ENCODE results near the gene NTM.

The NTM gene

GRCh38 chr11:132046288-132046865 lies 676.0 kb downstream of the NTM start:
- no peak for DNase-seq (ENCODE audit: low spot score)
- no peaks in the 10 kb centered on the region for H3K27me3 Mint-ChIP-seq (ENCODE audit: low read depth)
- no peak overlapping the region for H3K4me3 Mint-ChIP-seq
- H3K27ac Mint-ChIP-seq: no peak overlapping the region
- no peaks in the 10 kb centered on the region for H3K9me3 Mint-ChIP-seq
- H3K36me3 Mint-ChIP-seq (ENCODE audit: low read depth): no peaks in the 10 kb centered on the region
- no peaks in the 10 kb centered on the region for H3K4me1 Mint-ChIP-seq (ENCODE audit: low read depth)

DNA sequence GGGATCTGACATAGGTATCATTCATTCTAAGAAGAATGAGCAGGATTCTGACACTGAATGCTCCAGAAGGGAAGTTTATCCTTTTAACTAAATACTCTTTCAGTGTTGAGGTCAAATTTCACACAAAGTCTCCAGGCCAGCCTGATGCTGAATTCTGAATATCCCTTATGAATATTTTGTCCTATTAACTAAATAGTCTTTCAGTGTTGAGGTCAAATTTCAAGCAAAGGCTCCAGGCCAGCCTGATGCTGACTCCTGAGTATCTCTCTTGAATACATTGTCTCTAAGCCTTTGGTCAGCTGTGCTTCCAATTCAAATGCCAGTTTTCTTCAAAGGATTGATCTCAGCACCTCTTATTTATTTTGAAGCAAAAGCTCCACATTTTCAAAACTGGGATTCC lies 676.8 kb downstream of the NTM start:
- DNase-seq (ENCODE audit: low spot score): no peak
- Mint-ChIP-seq H3K4me3 (no peak overlapping the region), H3K9me3 (no peaks in the 10 kb centered on the region), H3K36me3 (ENCODE audit: low read depth) (no peaks in the 10 kb centered on the region), H3K4me1 (ENCODE audit: low read depth) (no peaks in the 10 kb centered on the region), H3K27ac (no peak overlapping the region), H3K27me3 (ENCODE audit: low read depth) (no peaks in the 10 kb centered on the region)

DNA sequence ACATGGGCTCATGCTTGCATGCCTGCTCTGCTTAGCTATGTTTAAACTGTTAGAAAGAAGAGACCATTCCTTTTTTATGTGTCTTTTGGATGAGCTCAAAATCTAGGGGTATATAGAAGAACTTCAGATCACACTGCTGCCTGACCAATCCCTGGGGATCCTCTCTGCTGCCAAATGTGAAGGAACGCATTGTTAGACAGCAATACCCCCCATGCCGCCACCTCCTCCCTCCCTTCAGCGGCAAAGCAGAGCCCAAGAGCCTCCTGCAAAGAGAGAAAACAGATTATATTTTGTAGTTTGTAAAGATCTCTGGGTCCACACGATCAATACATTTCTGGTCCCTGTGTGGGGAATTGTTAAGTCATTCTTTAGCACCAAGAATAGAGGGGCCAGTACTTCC lies 677.6 kb downstream of the NTM start:
- H3K27me3 Mint-ChIP-seq (ENCODE audit: low read depth): no peaks in the 10 kb centered on the region
- H3K36me3 Mint-ChIP-seq (ENCODE audit: low read depth): no peaks in the 10 kb centered on the region
- DNase-seq (ENCODE audit: low spot score): no peak
- H3K27ac Mint-ChIP-seq: no peak overlapping the region
- H3K9me3 Mint-ChIP-seq: no peaks in the 10 kb centered on the region
- no peaks in the 10 kb centered on the region for H3K4me1 Mint-ChIP-seq (ENCODE audit: low read depth)
- no peak overlapping the region for H3K4me3 Mint-ChIP-seq

DNA sequence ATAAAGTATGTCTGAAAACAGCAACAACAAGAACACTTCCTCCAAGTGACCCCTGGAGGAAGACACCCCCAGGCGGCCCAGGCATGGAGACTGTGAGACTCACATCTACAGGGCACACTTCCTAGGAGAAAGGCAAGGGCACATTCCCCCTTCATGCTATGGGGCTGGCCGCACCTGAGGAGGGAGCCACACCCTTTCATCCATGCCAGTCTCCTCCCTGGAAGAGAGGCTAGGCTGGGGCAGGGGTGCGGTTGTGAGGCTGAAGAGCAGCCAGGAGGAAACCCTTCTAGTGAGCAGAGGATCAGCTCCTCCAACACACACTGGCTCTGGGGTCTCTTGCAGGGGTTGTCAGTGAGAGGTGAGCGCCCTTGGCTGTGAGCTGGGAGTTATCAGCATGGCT lies 678.8 kb downstream of the NTM start:
- no peak for DNase-seq (ENCODE audit: low spot score)
- no peaks in the 10 kb centered on the region for H3K36me3 Mint-ChIP-seq (ENCODE audit: low read depth)
- H3K9me3 Mint-ChIP-seq: no peaks in the 10 kb centered on the region
- H3K27ac Mint-ChIP-seq: no peak overlapping the region
- H3K4me1 Mint-ChIP-seq (ENCODE audit: low read depth): no peaks in the 10 kb centered on the region
- H3K4me3 Mint-ChIP-seq: no peak overlapping the region
- H3K27me3 Mint-ChIP-seq (ENCODE audit: low read depth): no peaks in the 10 kb centered on the region

DNA sequence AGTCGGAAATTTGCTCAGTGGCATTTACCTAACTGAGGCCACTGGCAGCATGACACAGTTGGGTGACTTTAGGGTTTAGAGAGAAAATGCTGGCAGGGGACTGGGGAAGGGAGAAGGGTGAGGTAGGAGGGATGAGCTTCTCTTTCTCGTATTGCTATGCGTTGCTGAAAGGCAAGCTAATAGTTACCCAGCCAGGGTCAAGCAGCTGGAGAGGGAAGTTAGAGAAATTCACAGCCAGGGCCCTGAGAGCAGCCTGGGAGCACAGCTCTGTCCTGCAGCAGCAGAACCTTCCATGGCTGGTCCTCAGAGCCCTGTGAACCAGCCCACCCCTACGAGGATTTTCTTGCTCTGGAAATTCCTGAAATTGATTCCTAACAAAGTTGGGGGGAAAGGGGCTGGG lies 679.6 kb downstream of the NTM start:
- no peaks in the 10 kb centered on the region for H3K27me3 Mint-ChIP-seq (ENCODE audit: low read depth)
- no peak for DNase-seq (ENCODE audit: low spot score)
- H3K36me3 Mint-ChIP-seq (ENCODE audit: low read depth): no peaks in the 10 kb centered on the region
- H3K9me3 Mint-ChIP-seq: no peaks in the 10 kb centered on the region
- no peak overlapping the region for H3K4me3 Mint-ChIP-seq
- no peaks in the 10 kb centered on the region for H3K4me1 Mint-ChIP-seq (ENCODE audit: low read depth)
- no peak overlapping the region for H3K27ac Mint-ChIP-seq

GRCh38 chr11:132050577-132051165 lies 680.3 kb downstream of the NTM start:
- no peak for DNase-seq (ENCODE audit: low spot score)
- H3K36me3 Mint-ChIP-seq (ENCODE audit: low read depth): no peaks in the 10 kb centered on the region
- H3K9me3 Mint-ChIP-seq: no peaks in the 10 kb centered on the region
- no peaks in the 10 kb centered on the region for H3K4me1 Mint-ChIP-seq (ENCODE audit: low read depth)
- H3K27me3 Mint-ChIP-seq (ENCODE audit: low read depth): no peaks in the 10 kb centered on the region
- no peak overlapping the region for H3K27ac Mint-ChIP-seq
- H3K4me3 Mint-ChIP-seq: no peak overlapping the region

GRCh38 chr11:132051704-132052103 lies 681.3 kb downstream of the NTM start:
- no peak for DNase-seq (ENCODE audit: low spot score)
- Mint-ChIP-seq H3K27me3 (ENCODE audit: low read depth) (no peaks in the 10 kb centered on the region), H3K9me3 (no peaks in the 10 kb centered on the region), H3K4me3 (no peak overlapping the region), H3K27ac (no peak overlapping the region), H3K36me3 (ENCODE audit: low read depth) (no peaks in the 10 kb centered on the region), H3K4me1 (ENCODE audit: low read depth) (no peaks in the 10 kb centered on the region)

DNA sequence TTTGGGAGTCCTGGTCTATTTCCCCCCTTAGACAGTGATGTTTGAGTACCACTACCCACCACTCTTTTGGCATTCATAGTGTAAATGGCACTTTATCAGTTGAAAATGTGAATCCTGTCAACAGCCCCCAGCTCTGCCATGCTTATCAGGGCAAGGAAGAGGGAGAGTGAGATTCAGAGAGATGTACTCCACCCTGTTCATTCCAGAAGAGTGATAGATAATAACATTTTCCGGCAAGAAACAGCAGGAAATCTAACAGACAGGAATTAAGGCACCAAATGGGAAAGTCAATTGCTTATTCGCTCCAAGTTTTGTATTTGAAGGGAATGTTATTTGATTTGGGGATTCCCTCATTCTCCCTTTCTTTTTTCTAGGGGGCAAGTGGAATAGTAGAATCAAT lies 681.9 kb downstream of the NTM start:
- Mint-ChIP-seq H3K4me3 (no peak overlapping the region), H3K27me3 (ENCODE audit: low read depth) (no peaks in the 10 kb centered on the region), H3K27ac (no peak overlapping the region), H3K4me1 (ENCODE audit: low read depth) (no peaks in the 10 kb centered on the region), H3K9me3 (no peaks in the 10 kb centered on the region), H3K36me3 (ENCODE audit: low read depth) (no peaks in the 10 kb centered on the region)
- no peak for DNase-seq (ENCODE audit: low spot score)

GRCh38 chr11:132052904-132053303 lies 682.5 kb downstream of the NTM start:
- H3K4me3 Mint-ChIP-seq: no peak overlapping the region
- no peak for DNase-seq (ENCODE audit: low spot score)
- H3K36me3 Mint-ChIP-seq (ENCODE audit: low read depth): no peaks in the 10 kb centered on the region
- no peak overlapping the region for H3K27ac Mint-ChIP-seq
- no peaks in the 10 kb centered on the region for H3K4me1 Mint-ChIP-seq (ENCODE audit: low read depth)
- no peaks in the 10 kb centered on the region for H3K9me3 Mint-ChIP-seq
- H3K27me3 Mint-ChIP-seq (ENCODE audit: low read depth): no peaks in the 10 kb centered on the region

- no peak overlapping the region for H3K27ac Mint-ChIP-seq
- H3K27me3 Mint-ChIP-seq (ENCODE audit: low read depth): no peaks in the 10 kb centered on the region
- no peaks in the 10 kb centered on the region for H3K36me3 Mint-ChIP-seq (ENCODE audit: low read depth)
- H3K4me1 Mint-ChIP-seq (ENCODE audit: low read depth): no peaks in the 10 kb centered on the region
- no peak overlapping the region for H3K4me3 Mint-ChIP-seq
- no peaks in the 10 kb centered on the region for H3K9me3 Mint-ChIP-seq
- no peak for DNase-seq (ENCODE audit: low spot score)
These were observed 684.4 kb downstream of the NTM start for GRCh38 chr11:132054822-132055221.

DNA sequence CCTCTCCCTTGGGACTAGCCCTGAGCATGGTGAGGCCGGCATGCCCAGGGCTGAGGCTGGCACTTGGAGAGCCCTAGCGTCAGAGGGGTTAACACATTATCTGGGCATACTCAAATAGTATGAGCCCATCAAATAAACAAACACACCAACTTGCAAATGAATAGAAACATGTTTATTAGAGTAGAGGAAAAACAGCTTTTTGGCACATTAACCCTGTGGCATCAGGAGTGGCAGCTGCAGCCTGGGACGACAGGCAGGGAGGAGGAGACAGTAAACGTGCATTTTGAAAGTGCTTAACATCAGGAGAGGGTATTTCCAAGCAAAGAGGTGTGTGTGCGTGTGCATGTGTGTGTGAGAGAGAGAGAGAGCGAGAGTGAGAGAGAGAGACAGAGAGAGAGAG lies 684.9 kb downstream of the NTM start:
- H3K9me3 Mint-ChIP-seq: no peaks in the 10 kb centered on the region
- H3K4me3 Mint-ChIP-seq: no peak overlapping the region
- no peaks in the 10 kb centered on the region for H3K36me3 Mint-ChIP-seq (ENCODE audit: low read depth)
- no peaks in the 10 kb centered on the region for H3K4me1 Mint-ChIP-seq (ENCODE audit: low read depth)
- no peaks in the 10 kb centered on the region for H3K27me3 Mint-ChIP-seq (ENCODE audit: low read depth)
- no peak for DNase-seq (ENCODE audit: low spot score)
- H3K27ac Mint-ChIP-seq: no peak overlapping the region

DNA sequence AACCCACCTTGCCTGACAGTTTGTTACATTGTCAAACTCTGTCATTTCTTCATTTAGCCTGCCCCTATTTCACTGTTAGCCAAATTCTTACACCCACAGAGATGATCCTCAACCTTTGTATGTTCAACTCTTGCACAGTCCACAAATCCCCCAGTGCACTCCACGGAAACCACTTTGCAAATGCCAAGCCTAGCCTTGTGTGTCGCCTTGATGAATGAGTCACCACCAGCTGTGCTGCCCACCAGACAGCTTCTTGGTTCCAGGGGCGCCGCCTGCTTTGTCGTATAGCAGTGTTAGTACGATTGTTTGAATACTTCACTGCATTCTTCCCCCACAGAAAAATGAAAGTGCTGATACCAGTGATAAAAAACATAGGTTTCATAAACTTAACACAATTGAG lies 686.3 kb downstream of the NTM start:
- DNase-seq (ENCODE audit: low spot score): no peak
- Mint-ChIP-seq H3K4me3 (no peak overlapping the region), H3K27me3 (ENCODE audit: low read depth) (no peaks in the 10 kb centered on the region), H3K36me3 (ENCODE audit: low read depth) (no peaks in the 10 kb centered on the region), H3K9me3 (no peaks in the 10 kb centered on the region), H3K4me1 (ENCODE audit: low read depth) (no peaks in the 10 kb centered on the region), H3K27ac (no peak overlapping the region)

DNA sequence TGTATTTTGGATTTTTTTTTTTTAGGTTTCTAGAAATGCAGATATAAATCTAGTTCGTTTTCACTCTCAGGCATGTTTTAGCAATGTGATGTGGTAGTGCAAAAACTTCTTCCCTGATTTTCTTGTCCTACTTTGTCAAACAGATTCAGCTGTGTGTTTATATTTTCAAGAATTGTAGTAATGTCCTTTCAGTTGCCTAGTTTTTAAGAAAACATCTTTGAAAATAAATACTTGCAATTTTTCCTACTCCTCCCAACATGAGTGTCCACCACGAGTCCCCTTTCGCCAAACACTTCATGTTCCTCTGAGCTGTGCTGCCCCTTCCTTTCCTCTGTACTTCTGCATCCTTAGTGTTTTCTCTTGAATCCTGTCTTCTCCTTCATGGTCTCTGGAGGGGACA lies 686.9 kb downstream of the NTM start:
- DNase-seq (ENCODE audit: low spot score): no peak
- no peak overlapping the region for H3K4me3 Mint-ChIP-seq
- H3K9me3 Mint-ChIP-seq: no peaks in the 10 kb centered on the region
- H3K27ac Mint-ChIP-seq: no peak overlapping the region
- H3K36me3 Mint-ChIP-seq (ENCODE audit: low read depth): no peaks in the 10 kb centered on the region
- no peaks in the 10 kb centered on the region for H3K4me1 Mint-ChIP-seq (ENCODE audit: low read depth)
- H3K27me3 Mint-ChIP-seq (ENCODE audit: low read depth): no peaks in the 10 kb centered on the region

- no peaks in the 10 kb centered on the region for H3K36me3 Mint-ChIP-seq (ENCODE audit: low read depth)
- no peak overlapping the region for H3K4me3 Mint-ChIP-seq
- no peak overlapping the region for H3K27ac Mint-ChIP-seq
- no peaks in the 10 kb centered on the region for H3K27me3 Mint-ChIP-seq (ENCODE audit: low read depth)
- no peak for DNase-seq (ENCODE audit: low spot score)
- H3K4me1 Mint-ChIP-seq (ENCODE audit: low read depth): no peaks in the 10 kb centered on the region
- no peaks in the 10 kb centered on the region for H3K9me3 Mint-ChIP-seq
These were observed 687.9 kb downstream of the NTM start for GRCh38 chr11:132058211-132058772.

DNA sequence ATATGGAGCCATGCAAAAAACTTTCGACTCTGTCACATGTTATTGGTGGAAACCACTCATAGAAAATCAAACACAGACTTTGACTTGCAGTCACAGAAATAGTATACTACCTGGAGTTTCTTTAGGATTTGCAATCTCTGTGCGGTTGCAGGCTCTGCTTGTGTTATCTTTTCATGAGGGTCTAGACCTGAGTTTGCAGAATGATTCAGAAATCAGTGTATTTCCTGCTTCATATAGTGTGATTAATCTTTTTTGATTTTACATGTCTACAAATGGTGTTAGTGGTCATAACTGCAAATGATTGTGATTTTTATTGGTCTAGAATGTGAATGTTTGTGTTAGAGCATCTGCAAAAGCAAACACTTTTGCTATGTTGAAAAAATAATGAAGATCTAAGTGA lies 690.2 kb downstream of the NTM start:
- H3K27ac Mint-ChIP-seq: no peak overlapping the region
- H3K36me3 Mint-ChIP-seq (ENCODE audit: low read depth): no peaks in the 10 kb centered on the region
- DNase-seq (ENCODE audit: low spot score): no peak
- H3K9me3 Mint-ChIP-seq: no peaks in the 10 kb centered on the region
- no peak overlapping the region for H3K4me3 Mint-ChIP-seq
- H3K4me1 Mint-ChIP-seq (ENCODE audit: low read depth): no peaks in the 10 kb centered on the region
- H3K27me3 Mint-ChIP-seq (ENCODE audit: low read depth): no peaks in the 10 kb centered on the region

Data from T-helper 2 cell treated with Interferon-gamma antibody and Interleukin-4, amounts not matched to agents 5 μg/mL and 100 μg/mL, for 36 hours (primary cell).